ENCODE results near the gene LCN12. TPM values are rescaled to one million over a fixed set of nuclear protein-coding genes. Genes with fewer than 3 reads are reported as not detected.

LCN12 gene
- total RNA-seq, 1 donor from 2014 or later, result not detected

DNA sequence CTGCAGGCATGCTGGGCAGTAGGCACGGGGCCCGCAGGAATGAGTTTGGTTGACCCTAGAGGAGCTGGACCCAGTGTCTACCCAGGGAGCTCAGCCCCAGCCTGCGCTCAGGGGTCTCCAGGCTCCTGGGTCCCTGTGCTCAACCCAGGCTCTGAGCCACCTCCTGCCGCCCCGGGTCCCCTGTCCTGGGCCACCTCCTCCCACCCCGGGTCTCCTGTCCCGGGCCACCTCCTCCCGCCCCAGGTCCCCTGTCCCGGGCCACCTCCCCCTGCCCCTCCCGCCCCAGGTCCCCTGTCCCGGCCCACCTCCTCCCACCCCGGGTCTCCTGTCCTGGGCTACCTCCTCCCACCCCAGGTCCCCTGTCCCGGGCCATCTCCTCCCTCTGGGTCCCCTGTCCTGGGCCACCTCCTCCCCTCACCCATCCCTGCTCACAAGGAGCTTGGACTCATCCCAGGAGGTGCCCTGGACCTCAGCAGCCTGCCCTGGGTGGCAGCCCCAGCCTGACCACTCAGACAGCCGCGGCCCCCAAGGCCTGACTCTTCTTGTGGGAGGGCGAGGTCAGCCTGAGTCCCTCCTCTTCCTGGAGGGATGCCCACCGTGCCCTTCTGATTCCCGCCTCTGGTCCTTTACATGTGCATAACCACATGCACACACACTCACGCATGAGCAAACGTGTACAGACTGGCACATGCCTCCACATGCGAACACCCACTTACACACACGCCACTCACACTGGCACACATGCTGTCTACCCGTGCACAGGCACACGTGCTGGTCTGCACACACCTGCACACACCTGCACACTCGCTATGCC is 2.4 kb downstream of the LCN12 start:
- Histone ChIP-seq H3K27me3 (no peaks in the 10 kb centered on the region), H3K36me3 (no peaks in the 10 kb centered on the region), H3K4me1 (peaks cover 27% of the 10 kb centered on the region), H3K9me3 (no peaks in the 10 kb centered on the region), H3K27ac (no peak overlapping the region), H3K4me3 (no peak overlapping the region)
- intact Hi-C loops (cut with DNase I), result no loop called here
- no peak for DNase-seq (ENCODE audit: extremely low spot score in 2 of 2)
- no peak for TF ChIP-seq POLR2AphosphoS5 (IDR thresholded peaks at IDR 0.05; ENCODE audit: insufficient read depth in 1 of 2, low read depth in 1 of 2)
- TF ChIP-seq POLR2A (IDR thresholded peaks at IDR 0.05), result no peak
- TF ChIP-seq, protein P1, sequence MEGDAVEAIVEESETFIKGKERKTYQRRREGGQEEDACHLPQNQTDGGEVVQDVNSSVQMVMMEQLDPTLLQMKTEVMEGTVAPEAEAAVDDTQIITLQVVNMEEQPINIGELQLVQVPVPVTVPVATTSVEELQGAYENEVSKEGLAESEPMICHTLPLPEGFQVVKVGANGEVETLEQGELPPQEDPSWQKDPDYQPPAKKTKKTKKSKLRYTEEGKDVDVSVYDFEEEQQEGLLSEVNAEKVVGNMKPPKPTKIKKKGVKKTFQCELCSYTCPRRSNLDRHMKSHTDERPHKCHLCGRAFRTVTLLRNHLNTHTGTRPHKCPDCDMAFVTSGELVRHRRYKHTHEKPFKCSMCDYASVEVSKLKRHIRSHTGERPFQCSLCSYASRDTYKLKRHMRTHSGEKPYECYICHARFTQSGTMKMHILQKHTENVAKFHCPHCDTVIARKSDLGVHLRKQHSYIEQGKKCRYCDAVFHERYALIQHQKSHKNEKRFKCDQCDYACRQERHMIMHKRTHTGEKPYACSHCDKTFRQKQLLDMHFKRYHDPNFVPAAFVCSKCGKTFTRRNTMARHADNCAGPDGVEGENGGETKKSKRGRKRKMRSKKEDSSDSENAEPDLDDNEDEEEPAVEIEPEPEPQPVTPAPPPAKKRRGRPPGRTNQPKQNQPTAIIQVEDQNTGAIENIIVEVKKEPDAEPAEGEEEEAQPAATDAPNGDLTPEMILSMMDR (IDR thresholded peaks at IDR 0.05), result no peak

DNA sequence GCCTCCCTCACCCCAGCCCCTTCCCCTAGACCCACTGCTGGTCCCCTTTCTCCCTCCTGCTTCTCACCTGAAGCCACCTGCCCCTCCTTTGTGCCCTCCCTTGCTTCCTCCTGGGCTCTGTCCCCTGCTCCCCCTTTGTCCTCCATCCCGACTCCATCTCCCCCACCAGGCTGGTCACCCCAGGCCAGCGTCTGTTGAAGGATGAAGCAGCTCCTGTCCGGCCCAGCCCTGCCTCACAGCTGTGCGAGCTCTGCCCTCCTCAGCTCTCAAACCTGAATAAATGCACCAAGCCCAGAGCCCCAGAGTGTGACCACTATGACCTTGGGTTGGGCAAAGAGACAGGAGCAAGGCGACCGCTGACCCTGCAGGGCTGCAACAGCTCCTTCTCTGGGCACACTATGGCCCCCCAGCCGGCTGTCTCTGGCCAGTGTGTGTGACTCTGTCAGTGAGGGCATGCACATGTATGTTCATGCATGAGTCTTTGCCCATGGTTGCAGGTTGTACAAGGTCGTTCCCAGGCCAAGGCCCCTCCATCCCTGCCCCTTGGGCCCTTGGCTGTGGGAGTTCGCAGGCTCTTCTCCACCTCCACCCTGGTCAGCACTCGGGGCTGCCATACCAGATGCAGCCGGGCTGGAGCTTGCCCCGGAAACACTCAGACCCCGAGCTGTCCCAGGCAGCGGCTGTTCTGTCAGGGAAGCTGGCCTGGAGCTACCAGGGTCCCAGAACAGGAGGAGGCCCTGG is 3.3 kb downstream of the LCN12 start:
- Histone ChIP-seq H3K9me3 (no peaks in the 10 kb centered on the region), H3K4me1 (peaks cover 20% of the 10 kb centered on the region), H3K4me3 (no peak overlapping the region), H3K27ac (no peak overlapping the region), H3K36me3 (no peaks in the 10 kb centered on the region), H3K27me3 (no peaks in the 10 kb centered on the region)
- DNase-seq (ENCODE audit: extremely low spot score in 2 of 2), result no peak
- intact Hi-C loops (cut with DNase I), result no loop called here
- TF ChIP-seq, protein P1 (IDR thresholded peaks at IDR 0.05), result no peak
- no peak for TF ChIP-seq POLR2AphosphoS5 (IDR thresholded peaks at IDR 0.05; ENCODE audit: insufficient read depth in 1 of 2, low read depth in 1 of 2)
- no peak for TF ChIP-seq POLR2A (IDR thresholded peaks at IDR 0.05)

DNA sequence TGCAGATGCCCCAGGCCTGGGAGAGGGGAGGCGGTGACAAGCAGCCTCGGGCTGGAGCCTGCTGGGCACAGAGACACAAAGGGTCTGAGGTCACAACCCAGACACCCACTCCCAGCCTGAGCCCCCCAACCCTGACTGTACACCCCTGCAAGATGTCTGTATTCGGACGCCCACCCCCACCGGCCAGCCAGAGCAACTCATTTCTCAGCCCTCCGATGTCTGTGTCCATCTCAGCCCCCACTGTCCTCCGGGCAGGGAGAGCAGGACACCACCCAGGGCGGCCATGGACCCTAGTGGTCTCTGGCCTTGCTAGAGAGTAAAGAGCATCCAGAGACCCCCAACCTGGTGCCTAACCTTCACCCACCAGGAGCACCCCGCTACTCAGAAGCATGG is 3.9 kb downstream of the LCN12 start:
- Histone ChIP-seq H3K27ac (no peak overlapping the region), H3K9me3 (no peaks in the 10 kb centered on the region), H3K27me3 (no peaks in the 10 kb centered on the region), H3K4me3 (no peak overlapping the region), H3K4me1 (peaks cover 16% of the 10 kb centered on the region), H3K36me3 (no peaks in the 10 kb centered on the region)
- TF ChIP-seq, protein P1 (IDR thresholded peaks at IDR 0.05), result no peak
- TF ChIP-seq POLR2AphosphoS5 (IDR thresholded peaks at IDR 0.05; ENCODE audit: insufficient read depth in 1 of 2, low read depth in 1 of 2), result no peak
- no peak for TF ChIP-seq POLR2A (IDR thresholded peaks at IDR 0.05)
- no peak for DNase-seq (ENCODE audit: extremely low spot score in 2 of 2)
- intact Hi-C loops (cut with DNase I), result no loop called here

DNA sequence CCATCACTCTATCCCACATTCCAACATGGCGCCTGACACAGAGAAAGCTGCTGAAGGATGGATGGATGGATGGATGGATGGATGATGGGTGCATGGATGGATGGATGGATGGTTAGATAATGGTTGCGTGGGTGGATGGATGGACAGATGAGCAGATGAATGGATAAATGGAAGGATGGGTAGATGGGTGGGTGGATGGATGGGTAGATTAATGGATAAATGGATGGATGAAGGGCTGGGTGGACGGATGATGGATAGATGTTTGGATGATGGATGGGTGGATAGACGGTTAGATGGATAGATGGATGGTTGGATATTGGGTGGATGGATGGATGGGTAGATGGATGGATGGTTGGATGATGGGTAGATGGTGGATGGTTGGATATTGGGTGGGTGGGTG is 4.5 kb downstream of the LCN12 start:
- no peaks in the 10 kb centered on the region for H3K9me3 ChIP-seq
- intact Hi-C loops (cut with DNase I), result no loop called here
- no peak overlapping the region for H3K27ac ChIP-seq
- TF ChIP-seq, protein P1 (IDR thresholded peaks at IDR 0.05), result no peak
- TF ChIP-seq POLR2AphosphoS5 (IDR thresholded peaks at IDR 0.05; ENCODE audit: insufficient read depth in 1 of 2, low read depth in 1 of 2) (no peak), POLR2A (IDR thresholded peaks at IDR 0.05) (no peak)
- no peaks in the 10 kb centered on the region for H3K36me3 ChIP-seq
- no peaks in the 10 kb centered on the region for H3K27me3 ChIP-seq
- H3K4me3 ChIP-seq, result no peak overlapping the region
- no peak for DNase-seq (ENCODE audit: extremely low spot score in 2 of 2)
- peaks cover 19% of the 10 kb centered on the region for H3K4me1 ChIP-seq

DNA sequence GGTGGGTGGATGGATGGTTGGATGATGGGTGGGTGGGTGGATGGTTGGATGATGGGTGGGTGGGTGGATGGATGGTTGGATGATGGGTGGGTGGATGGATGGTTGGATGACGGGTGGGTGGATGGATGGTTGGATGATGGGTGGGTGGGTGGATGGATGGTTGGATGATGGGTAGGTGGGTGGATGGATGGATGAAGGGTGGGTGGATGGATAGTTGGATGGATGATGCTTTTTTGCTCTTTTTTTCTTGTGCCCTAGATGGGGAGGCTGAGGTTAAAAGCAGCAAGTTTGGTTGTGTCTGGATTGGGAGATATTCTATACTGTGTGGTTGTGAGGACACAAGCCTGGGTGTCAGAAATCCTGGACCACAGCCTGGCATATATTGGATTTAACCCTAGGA is 5.4 kb downstream of the LCN12 start:
- Histone ChIP-seq H3K27me3 (no peaks in the 10 kb centered on the region), H3K4me1 (peaks cover 16% of the 10 kb centered on the region), H3K9me3 (no peaks in the 10 kb centered on the region), H3K27ac (no peak overlapping the region), H3K4me3 (no peak overlapping the region), H3K36me3 (no peaks in the 10 kb centered on the region)
- intact Hi-C loops (cut with DNase I), result no loop called here
- TF ChIP-seq POLR2AphosphoS5 (IDR thresholded peaks at IDR 0.05; ENCODE audit: insufficient read depth in 1 of 2, low read depth in 1 of 2) (no peak), POLR2A (IDR thresholded peaks at IDR 0.05) (no peak)
- TF ChIP-seq, protein P1 (IDR thresholded peaks at IDR 0.05), result no peak
- no peak for DNase-seq (ENCODE audit: extremely low spot score in 2 of 2)

Measured in vagina (tissue), 2 donors.